G401 (cell line): Measurements from ENCODE around the gene CAMK2A. TPM values are rescaled to one million over a fixed set of nuclear protein-coding genes. Genes with fewer than 3 reads are reported as not detected.
A peak's percentile ranks its signal among the peaks of the same experiment; 100 is the strongest.

Experiments used
- DNase-seq: peaks from one replicate; pipeline ENCODE4 v3.0.0-alpha.2; 2015; ENCODE audit warnings: low spot score
- in situ Hi-C: cut with HindIII; loops from 2 replicates; pipeline ENCODE4 v1.10.0; 2016; ENCODE audit warnings: low sequenced_read_pairs, mixed read lengths
- total RNA-seq: library from RNA; depleted of rRNA; stranded (reverse); fragments of >200 nt; shearing (Covaris generic); gene quantifications from 2 replicates; pipeline ENCODE4 v1.2.3, GENCODE V29; 2014; rRNA removed

The CAMK2A gene
- 0.06 and 0.31 TPM in 2 replicates for total RNA-seq

DNA sequence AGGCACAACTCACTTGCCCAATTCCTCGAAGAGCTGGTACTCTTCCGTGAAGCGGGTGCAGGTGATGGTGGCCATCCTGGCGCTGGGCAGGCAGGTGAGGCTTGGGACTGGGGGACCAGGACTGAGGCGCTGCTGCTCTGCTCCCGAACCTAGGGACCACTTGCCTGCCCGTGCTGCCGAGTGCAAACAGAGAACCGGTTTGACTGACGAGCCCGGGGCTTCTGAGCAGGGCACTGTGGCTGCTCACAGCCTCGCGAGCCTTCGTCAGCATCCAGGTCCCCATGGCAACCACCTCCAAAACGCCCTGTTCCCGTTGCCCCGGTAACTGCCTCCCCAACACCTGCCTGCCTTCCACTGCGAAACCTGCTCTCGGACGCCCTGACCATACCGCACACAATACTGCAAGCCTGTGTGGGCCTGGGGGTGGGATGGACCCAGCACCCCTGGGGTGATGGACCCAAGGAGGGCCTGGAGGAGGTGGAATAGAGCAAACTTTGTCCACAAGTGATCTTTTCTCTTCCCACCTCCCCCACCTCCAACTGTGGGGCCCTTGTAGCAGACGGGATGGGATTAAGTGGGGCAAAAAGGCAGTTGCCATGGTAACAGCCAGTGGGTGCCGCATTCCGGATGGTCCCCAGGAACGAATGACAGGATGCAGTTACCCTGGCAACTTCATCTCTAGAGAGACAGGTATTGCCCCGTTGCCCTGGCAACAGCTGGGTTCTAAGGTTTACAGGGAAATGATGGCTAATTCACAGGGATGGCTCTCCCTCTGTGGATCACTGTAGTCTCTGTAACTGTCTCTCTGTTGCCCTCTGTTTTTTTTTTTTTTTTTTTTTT is at the start of gene CAMK2A:
Gene CAMK2A (minus strand): TSS at position 223 of the 840 bp plus-strand sequence. CDS start 148 bp downstream, at position 75.
- in situ Hi-C loops = no loop called here
- DNase-seq = peak; percentile 93

DNA sequence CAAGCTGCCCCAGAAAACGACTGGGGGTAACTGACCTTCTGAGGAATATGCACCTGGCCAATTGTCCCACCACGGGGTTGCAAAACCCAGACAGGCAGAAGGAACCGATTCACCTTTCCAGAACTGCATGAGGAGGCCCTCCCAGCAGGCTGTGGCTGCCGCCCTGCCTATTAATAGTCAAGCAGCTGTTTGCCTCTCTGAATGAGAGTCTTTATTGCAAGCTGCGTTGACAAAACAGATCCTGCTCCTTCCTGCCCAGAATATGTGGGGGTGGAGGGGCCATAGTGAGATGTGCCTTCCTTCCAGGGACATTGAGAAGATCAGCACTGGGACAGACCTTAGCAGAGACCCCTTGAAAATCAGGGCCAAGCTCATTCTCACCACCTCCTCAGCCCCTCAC is 49.6 kb upstream of the CAMK2A start:
- no peak for DNase-seq
- in situ Hi-C loops = no loop called here

DNA sequence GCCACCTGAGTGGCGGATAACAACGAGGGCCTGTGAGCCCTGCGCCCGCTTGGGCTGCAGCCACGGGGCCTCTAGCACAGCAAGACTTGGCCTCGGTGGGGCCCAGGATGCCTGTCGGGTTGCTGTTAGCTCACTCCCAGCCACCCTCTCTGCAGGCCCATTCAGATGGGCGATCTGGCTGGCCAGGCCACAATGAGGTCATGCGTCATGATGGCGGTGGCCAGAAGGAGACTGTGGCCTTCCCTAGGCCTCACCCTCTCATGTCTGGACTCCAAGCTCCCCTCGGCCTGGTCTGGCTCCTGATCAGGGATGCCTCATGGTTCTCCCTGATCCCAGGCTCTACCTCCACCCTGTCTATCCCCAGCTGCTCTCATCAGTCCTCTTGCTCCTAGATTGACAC is 49.0 kb upstream of the CAMK2A start:
- no peak for DNase-seq
- in situ Hi-C loops = no loop called here

DNA sequence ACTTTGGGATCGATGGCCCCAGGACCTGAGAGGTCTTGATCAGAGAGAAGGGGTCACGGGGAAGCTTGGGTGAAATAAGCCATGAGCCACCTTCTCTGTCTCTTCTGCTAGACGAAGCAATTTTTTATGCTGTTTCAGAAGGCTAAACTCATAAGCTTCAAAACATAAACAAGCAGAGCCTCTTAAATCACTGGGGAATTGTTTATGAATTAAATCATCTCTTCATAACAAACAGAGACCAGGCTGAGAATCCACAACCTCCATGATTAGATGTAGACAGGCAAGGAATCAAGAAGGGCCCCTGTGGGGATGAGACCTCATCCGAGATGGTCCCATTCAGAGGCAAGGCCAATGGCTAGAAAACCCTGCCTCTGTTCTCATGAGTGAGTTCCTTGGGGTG is 46.2 kb upstream of the CAMK2A start:
- in situ Hi-C loops = no loop called here
- DNase-seq = no peak

DNA sequence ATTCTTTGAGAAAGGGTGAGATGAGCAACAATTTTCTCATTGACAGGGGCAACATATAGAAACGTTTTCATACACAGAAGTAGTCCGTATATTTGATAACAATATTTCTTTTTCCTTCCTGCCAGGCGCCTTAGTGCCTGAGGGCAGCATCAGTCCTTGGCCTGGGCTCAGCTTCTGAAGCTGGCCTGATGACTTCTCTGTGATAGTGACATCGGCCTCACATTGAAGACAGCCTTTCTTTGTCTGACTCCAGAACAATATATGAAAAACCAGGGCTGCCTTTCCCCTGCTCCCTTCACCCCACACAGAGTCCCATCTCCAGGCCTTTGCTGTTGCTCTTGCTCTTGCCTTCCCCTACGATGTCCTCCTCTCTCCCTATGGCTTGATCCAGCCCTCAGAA is 43.8 kb upstream of the CAMK2A start:
- DNase-seq = no peak
- in situ Hi-C loops = no loop called here

DNA sequence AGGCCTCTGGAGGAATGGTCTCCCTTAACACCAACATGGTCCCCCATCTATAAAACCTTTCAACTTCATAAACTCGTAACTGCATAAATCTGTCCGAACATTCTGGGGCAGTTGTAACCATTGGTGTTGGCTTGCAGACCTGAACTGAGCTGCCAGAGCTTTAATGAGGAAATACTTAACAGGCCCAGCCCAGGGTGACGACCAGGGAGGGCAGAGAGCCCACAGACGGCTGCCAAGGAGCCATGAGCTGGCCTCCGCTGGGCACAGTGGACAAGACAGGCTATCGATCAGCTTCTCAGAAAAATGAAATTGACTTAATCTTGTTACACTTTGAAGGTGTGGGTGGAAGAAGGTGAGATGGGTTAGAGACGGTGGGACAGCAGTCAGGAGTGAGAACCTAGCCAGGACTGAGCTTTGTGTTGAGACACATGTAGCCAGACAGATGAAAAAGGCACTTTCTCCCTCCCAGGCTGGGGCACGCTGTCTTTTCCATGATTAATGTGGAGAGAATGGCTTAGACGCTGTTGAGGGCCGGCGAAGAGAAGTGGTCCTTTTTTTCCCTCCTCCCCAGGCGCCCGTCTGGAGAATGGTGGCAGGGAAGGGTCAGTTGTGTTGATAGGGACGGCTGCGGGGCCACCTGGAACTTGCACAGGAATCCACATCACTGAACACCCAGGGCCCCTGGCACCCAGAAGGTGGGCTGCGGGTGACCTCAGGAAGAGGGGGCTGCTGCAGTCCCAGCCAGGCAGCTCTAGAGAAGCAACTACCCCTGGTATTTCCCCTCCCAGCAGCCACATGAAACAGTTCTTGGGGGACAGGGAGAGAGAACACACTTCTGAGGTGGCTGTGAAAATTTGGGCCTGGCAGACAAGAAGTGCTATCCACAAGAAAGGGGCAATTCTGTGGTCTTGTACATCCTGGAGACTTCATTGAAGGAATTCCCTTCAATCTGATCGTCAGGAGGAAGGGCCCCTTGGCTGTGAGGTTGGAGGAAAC is 40.6 kb upstream of the CAMK2A start:
- no peak for DNase-seq
- in situ Hi-C loops = no loop called here

DNA sequence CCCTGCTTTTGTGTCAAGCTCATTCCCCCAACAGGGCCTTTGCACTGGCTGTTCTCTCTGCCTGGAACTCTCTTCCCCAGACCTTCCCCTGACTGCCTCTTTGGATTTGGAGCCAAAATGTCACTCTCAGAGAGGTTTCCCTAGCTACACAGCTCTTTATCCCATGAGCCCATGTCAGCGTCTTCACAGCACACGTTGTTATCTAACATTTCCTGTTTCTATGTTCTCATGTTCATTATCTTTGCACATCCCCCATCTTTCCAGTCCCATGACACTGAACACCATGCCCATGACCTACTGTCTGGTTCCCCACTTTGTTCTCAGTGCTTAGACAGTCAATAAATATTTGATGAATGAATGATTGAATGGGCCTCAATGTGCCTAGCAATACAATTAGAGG is 39.5 kb upstream of the CAMK2A start:
- no peak for DNase-seq
- in situ Hi-C loops = no loop called here

DNA sequence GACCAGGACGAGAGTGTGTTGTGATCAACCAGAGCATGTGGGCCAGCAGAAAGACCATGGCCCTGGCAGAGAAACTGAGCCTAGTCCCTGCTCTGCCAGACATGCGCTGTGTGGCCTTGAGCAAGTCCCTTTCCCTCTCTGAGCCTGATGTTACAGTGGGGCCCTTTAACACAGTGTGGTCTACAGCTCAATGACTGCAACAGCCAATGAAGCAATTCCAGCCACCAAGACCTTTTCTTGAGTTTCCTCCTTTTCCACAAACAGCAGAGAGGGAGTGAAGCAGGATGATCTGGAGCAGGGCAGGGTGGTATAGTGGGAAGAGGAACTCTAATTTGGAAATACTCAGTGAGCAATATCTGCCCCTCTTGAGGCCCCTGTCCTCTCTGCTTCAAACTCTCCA is 38.9 kb upstream of the CAMK2A start:
- DNase-seq = no peak
- in situ Hi-C loops = no loop called here

DNA sequence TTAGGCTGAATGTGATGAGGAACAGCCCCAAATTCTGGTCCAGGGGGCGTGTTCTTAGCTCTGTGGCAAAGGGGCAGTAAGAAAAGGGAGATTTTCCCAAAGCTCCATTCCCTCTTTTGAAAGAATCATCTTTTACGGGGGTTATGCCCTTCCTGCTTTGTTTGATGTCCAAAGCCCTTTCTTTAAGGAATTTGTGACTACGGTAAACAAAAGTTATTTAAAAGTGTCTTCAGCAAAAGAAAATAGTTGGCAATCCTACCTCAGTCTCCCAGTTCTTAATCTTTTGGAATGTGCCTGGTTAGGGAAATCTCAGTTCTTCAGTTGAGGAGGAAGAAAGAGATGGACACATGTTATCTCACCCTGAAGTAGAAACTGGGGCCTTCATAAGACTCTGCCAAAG is 37.6 kb upstream of the CAMK2A start:
- in situ Hi-C loops = no loop called here

DNA sequence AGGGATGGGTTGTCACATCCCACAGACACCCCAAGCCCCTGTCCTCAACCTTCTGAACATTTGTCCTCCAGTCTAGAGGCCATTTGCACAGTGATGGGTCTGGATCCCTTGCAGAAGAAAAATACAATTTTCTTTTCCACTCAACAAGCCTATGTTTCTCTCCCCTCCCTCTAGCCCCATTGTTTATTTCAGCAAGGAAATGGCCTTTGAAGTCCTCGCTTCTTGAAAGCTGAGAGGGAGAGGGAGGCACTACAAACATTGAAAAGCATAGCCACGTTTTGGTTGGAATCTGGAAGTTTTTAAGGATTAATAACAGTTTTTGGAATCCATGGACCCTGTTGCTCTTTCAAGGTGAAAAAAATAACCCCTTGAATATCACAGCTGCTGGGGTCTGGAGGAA is 37.1 kb upstream of the CAMK2A start:
- no peak for DNase-seq
- in situ Hi-C loops = no loop called here

More for the DNA sequence above, 37.6 kb upstream of the CAMK2A start:
- no peak for DNase-seq

DNA sequence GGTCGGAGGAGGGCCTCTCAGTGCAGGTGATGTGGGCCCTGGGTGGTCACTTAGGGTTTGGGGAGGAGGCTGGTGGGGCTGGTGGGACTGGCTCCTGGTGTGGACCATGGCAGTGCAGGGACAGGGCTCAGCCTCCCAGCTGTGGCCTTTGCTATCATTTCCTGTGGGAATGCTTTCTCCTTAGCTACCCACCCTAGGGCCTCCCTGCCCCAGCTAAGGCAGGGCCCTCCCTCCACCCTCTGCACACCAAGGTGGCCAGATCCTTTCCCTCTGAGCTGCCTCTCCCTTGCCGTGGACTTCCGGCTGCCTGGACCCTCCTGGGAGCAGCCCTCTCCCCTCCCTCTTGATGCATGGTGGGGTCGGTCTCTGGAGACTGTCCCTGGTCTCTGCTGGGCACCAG is 35.9 kb upstream of the CAMK2A start:
- in situ Hi-C loops = no loop called here

DNA sequence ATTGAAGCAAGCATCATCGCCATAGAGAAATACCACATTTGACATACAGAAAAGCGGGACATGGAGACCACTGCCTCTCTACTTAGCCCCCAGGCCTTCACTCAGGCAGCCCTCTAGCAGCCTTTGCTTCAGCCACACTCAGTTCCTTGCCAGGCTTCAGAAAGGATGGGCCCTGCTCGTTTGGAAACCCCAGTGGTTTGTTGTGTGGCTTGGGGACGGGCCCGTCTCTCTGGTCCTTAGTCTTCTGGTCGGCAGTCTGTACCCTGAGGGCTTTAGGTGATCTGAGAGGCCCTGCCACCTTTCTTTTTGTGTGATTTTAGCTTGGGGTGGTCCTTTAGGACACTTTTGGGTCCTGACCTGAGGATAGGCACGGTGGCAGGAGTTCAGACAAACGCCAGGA is 34.2 kb upstream of the CAMK2A start:
- in situ Hi-C loops = no loop called here
- DNase-seq = no peak

More for the DNA sequence above, 35.9 kb upstream of the CAMK2A start:
- no peak for DNase-seq

DNA sequence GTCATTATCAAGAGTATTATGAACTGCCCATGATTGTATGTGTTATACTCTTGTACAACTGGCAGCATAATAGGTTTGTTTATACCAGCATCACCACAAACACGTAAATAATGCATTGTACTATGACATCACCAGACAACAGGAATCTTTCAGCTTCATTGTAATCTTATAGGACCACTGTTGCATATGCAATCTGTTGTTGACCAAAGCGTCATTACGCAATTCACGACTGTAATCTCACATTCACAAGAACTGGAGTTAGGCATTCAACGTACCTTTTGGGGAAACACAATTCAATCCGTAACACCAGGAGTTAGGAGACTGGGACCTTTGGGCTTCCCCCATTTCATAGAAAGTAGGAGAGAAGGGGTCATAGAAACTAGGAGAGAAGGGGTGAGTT is 33.5 kb upstream of the CAMK2A start:
- no peak for DNase-seq
- in situ Hi-C loops = no loop called here

DNA sequence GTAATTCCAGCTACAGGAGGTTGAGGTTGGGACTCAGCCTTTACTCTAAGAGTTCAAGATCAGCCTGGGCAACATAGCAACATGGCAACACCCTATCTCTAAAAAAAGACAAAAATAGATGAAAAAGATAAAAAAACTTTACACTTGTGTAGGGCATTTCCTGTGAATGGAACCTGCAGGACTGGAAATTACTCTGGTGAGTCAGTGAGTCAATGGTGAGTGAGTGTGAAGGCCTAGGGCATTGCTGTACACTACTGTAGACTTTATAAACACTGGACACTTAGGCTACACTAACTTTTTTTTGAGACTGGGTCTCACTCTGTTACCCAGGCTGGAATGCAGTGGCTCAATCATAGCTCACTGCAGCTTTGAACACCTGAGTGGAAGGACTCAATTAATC is 32.6 kb upstream of the CAMK2A start:
- in situ Hi-C loops = no loop called here
- no peak for DNase-seq

DNA sequence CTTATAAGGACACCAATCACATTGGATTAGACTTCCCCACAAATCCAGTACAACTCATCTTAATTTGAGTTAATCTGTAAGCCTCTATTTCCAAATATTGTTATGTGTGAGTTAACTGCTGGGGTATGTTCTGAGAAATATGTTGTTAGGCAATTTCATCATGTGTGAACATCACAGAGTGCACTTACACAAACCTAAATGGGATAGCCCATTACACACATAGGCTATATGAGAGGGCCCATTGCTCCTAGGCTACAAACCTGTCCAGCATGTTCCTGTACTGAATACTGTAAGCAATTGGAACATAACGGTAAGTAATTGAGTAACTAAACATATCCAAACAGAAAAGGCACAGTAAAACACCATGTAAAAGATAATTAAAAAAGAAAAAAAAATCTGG is 32.2 kb upstream of the CAMK2A start:
- in situ Hi-C loops = no loop called here
- no peak for DNase-seq

DNA sequence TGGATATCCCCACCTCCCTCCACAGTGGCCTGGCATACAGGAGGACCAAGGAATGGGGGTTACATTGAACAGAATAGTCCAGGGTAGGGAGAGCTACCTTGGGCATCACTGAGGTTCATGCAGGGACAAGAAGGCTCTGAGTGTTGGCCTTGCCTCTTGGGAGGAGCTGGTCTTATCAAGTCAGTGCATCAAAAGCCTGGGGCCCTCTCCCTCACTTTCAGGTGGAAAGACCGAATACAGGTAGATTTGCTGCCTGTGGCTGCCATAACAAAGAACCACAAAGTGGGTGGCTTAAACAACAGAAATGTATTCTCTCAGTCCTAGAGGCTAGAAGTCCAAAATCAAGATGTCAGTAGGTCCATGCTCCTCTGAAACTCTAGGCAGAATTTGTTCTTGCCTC is 31.6 kb upstream of the CAMK2A start:
- in situ Hi-C loops = no loop called here
- DNase-seq = no peak

DNA sequence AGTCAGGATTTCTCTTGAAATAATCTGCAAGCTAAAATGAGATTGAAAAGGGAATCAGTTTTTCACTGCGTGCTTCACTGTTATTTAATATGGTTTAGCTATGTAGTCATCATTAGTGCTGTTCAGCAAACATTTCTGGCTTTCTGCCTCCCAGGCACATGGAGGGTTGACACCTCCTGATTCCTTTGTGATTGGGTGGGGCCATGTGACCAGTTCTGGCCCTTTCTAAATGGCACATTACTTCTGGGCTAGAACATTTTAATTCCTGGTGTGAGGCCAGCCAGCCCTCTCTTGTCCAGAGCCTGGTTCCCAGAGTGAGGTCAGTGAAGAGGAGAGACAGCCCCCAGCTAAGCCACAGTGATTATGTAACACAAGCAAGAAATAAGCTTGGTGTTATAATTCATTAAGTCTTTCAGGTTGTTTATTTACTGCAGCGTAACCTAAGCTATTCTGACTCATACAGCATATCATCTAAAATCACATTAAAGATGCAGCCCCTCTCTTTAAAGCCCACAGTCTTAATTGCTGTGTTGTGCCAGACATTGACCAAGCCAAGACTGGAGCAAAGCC is 30.6 kb upstream of the CAMK2A start:
- in situ Hi-C loops = no loop called here
- peak; percentile 67 for DNase-seq

DNA sequence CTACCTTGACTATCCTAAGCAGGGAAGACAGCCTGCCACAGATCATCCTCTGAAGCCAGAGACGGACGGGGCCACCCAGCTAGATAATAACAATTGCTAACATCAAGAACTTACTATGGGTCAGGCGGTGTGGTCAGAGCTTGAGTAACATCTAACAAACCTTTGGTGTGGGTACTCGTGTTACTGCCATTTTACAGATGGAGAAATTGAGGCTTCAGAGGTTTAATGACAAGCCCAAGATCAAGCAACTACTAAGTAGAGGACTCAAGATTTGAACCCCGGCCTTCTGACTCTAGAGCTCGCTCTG is 29.9 kb upstream of the CAMK2A start:
- in situ Hi-C loops = no loop called here
- no peak for DNase-seq

DNA sequence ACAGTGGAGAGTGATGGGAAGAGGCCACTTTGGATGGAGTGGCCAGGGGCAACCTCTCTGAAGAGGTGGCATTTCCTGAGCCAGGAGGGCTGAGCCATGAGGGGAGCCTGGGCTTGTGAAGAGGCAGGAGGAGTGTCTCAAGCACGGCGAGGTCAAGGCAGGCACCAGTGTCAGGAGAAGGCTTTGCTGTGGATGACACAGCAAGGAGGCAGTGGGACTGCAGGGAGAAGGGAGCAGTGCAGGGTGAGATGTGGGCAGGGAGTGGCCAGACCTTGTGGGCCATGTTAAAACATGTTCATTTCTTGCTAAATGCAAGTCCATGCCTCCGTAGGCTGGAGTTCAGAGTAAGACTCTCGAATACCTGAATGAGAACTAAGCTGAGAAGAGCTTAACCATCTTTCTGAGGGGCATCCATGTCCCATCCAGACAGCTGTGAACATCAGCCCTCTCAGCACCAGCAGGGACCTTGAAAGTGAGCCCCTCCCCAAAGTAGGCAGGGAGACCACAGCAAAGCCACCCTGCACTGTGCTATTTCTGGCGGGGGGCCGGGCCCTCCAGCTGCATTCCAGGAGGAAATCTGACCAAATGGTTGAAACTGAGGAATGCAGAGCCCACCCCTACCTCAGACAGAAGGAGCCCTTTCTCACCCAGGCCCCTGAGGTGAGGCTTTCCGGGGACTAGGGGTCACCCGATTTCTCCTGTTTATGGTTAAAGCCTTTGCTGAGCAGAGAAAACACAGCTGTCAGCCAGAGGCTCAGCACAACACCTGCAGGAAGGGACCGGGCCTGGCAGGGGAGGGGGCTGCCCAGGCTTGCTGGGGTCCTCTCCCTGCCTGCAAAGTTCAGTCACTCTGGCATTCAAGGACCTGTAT is 29.3 kb upstream of the CAMK2A start:
- no peak for DNase-seq
- in situ Hi-C loops = no loop called here
